GM21723 (cell line): ENCODE data around the gene SLC38A3.

Source experiments
- ATAC-seq: cut with Tn5 transposase; IDR thresholded peaks from one replicate; pipeline ENCODE4 v1.9.1; 2021; ENCODE audit warnings: mild to moderate bottlenecking, moderate library complexity; ENCODE audit not compliant: unreplicated experiment

SLC38A3 gene

GRCh38 chr3:50263478-50264382 lies 58.7 kb downstream of the SLC38A3 start:
- no peak for ATAC-seq

GRCh38 chr3:50264383-50264963 lies 59.4 kb downstream of the SLC38A3 start:
- ATAC-seq = no peak

- no peak for ATAC-seq
These were observed 60.0 kb downstream of the SLC38A3 start for GRCh38 chr3:50264964-50265485.

- ATAC-seq = no peak
These were observed 60.5 kb downstream of the SLC38A3 start for GRCh38 chr3:50265571-50265970.

GRCh38 chr3:50266017-50266416 lies 60.9 kb downstream of the SLC38A3 start:
- no peak for ATAC-seq

- no peak for ATAC-seq
These were observed 61.8 kb downstream of the SLC38A3 start for GRCh38 chr3:50266836-50267235.

GRCh38 chr3:50267280-50267913 lies 62.3 kb downstream of the SLC38A3 start:
- no peak for ATAC-seq

GRCh38 chr3:50268276-50268675 lies 63.2 kb downstream of the SLC38A3 start:
- ATAC-seq = no peak

GRCh38 chr3:50268703-50269451 lies 63.8 kb downstream of the SLC38A3 start, which contains the start of gene SEMA3B:
Gene SEMA3B, plus strand, starts transcription at chr3:50269147. Its CDS starts 94 bp downstream, at chr3:50269241.
- ATAC-seq = no peak

- no peak for ATAC-seq
These were observed 64.4 kb downstream of the SLC38A3 start for GRCh38 chr3:50269460-50269859.

GRCh38 chr3:50269977-50270413 lies 64.9 kb downstream of the SLC38A3 start:
- ATAC-seq = no peak

- no peak for ATAC-seq
These were observed 65.6 kb downstream of the SLC38A3 start for GRCh38 chr3:50270422-50271224.
